ENCODE measurements around the gene SGPP2.

Gene SGPP2

DNA sequence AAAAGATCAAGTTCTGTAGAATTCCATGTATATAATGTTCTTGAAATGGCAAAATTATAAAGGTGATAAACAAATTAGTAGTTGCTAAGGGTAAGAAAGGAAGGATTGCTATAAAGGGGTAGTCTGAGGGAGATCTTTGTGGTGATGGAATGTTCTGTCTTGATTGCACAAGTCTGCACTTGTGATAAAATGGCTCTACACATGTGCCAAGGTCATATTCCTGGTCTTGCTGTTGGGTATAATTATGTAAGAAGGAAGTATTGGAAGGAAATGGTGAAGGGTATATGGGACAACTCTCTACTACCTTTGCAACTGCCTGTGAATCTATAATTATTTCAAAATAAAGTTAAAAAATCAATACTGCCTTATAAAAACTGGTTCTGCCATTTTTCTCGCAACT, 15.3 kb downstream of the SGPP2 start:
- no peak overlapping the region for H3K4me3 ChIP-seq (ENCODE audit: severe bottlenecking)
- DNase-seq (ENCODE audit: low spot score) (no peak), ATAC-seq (ENCODE audit: low read depth) (no peak)
- H3K4me1 ChIP-seq (ENCODE audit: insufficient read depth, poor library complexity, severe bottlenecking): peaks cover 5% of the 10 kb centered on the region
- H3K27me3 ChIP-seq (ENCODE audit: insufficient read depth, poor library complexity, severe bottlenecking): no peaks in the 10 kb centered on the region
- TF ChIP-seq, protein P1, sequence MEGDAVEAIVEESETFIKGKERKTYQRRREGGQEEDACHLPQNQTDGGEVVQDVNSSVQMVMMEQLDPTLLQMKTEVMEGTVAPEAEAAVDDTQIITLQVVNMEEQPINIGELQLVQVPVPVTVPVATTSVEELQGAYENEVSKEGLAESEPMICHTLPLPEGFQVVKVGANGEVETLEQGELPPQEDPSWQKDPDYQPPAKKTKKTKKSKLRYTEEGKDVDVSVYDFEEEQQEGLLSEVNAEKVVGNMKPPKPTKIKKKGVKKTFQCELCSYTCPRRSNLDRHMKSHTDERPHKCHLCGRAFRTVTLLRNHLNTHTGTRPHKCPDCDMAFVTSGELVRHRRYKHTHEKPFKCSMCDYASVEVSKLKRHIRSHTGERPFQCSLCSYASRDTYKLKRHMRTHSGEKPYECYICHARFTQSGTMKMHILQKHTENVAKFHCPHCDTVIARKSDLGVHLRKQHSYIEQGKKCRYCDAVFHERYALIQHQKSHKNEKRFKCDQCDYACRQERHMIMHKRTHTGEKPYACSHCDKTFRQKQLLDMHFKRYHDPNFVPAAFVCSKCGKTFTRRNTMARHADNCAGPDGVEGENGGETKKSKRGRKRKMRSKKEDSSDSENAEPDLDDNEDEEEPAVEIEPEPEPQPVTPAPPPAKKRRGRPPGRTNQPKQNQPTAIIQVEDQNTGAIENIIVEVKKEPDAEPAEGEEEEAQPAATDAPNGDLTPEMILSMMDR (IDR thresholded peaks at IDR 0.05; ENCODE audit: poor library complexity, severe bottlenecking): no peak
- H3K9me3 ChIP-seq (ENCODE audit: severe bottlenecking): no peaks in the 10 kb centered on the region
- no peak overlapping the region for H3K27ac ChIP-seq (ENCODE audit: poor library complexity, severe bottlenecking)
- no peaks in the 10 kb centered on the region for H3K36me3 ChIP-seq (ENCODE audit: low read depth)

DNA sequence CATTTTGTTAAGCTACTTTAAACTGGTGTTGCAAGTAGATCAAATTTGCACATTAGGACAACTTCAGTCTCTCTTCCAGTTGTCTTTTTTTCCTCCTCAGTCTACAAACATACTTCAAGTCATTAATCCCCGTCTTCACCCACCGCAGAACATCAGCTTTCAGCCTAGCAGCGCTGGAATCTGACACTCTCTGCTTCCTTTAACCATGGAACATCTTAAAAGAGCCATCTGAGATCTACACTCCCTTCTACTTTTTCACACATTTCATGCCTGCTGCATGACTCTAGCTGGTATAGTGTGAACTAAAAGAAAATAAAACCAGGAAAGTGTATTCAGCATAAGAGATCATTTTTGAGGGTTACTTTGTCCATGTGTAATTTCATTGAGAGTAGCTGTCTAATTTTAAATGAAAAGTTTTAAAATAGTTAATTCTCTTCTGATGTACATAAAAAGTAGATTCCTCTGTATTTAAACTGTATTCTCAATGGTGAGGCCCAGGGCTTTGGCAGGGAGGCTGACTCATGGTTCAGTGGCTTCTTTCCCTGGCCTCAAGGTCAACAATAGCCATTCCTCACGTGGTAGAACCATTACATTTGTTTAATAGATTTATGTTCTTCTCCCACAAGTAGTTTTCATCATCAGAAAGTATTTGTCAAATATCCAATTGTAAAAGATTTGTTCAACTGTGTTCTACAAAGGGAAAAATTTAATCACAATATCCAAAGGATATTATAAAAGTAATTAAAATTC, 16.5 kb downstream of the SGPP2 start:
- no peaks in the 10 kb centered on the region for H3K36me3 ChIP-seq (ENCODE audit: low read depth)
- TF ChIP-seq, protein P1 (IDR thresholded peaks at IDR 0.05; ENCODE audit: poor library complexity, severe bottlenecking): no peak
- no peak overlapping the region for H3K4me3 ChIP-seq (ENCODE audit: severe bottlenecking)
- H3K27ac ChIP-seq (ENCODE audit: poor library complexity, severe bottlenecking): no peak overlapping the region
- H3K27me3 ChIP-seq (ENCODE audit: insufficient read depth, poor library complexity, severe bottlenecking): no peaks in the 10 kb centered on the region
- DNase-seq (ENCODE audit: low spot score): no peak
- H3K9me3 ChIP-seq (ENCODE audit: severe bottlenecking): no peaks in the 10 kb centered on the region
- peak; percentile 73 for ATAC-seq (ENCODE audit: low read depth)
- peaks cover 5% of the 10 kb centered on the region for H3K4me1 ChIP-seq (ENCODE audit: insufficient read depth, poor library complexity, severe bottlenecking)

DNA sequence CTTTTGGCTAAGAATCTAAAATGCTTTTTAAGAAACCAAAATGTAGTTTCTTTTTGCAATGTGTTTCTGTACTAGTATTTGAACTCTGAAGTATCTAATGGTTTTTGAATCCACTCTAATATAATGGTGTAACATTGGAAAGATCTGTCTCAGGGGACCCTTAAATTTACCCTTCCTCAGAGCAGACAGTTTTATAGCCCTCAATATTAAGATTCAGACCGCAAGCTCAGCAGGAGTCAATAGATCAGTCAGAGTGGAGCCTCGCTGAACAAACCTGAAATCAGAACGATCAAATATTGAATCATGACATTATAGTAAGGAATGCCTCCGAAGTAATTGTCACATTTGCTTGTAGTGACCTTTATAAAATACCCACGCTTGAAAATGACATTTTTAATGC, 18.3 kb downstream of the SGPP2 start:
- TF ChIP-seq, protein P1 (IDR thresholded peaks at IDR 0.05; ENCODE audit: poor library complexity, severe bottlenecking): no peak
- Histone ChIP-seq H3K27ac (ENCODE audit: poor library complexity, severe bottlenecking) (no peak overlapping the region), H3K27me3 (ENCODE audit: insufficient read depth, poor library complexity, severe bottlenecking) (no peaks in the 10 kb centered on the region), H3K36me3 (ENCODE audit: low read depth) (no peaks in the 10 kb centered on the region), H3K4me1 (ENCODE audit: insufficient read depth, poor library complexity, severe bottlenecking) (peaks cover 5% of the 10 kb centered on the region), H3K9me3 (ENCODE audit: severe bottlenecking) (no peaks in the 10 kb centered on the region), H3K4me3 (ENCODE audit: severe bottlenecking) (no peak overlapping the region)
- ATAC-seq (ENCODE audit: low read depth): no peak
- DNase-seq (ENCODE audit: low spot score): no peak

DNA sequence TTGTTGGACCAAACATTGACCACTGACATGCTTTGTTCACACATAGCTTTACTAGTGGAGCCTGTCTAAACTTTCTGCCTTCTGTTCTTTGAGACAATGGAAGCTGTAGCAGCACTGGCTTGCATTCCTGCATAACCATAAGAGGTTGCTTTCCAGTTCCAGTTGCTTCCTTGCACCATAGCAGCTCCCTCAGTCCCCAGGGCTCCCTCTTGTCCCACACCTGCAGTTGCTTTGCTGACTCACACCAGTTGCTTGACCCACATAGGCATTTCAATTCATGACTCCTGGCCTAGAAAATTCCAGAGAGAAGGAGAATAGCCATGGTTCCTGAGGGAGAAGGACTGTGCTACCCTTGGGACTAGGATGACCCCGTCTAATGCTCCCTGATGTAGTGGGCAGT, 20.9 kb downstream of the SGPP2 start:
- peaks cover 5% of the 10 kb centered on the region for H3K4me1 ChIP-seq (ENCODE audit: insufficient read depth, poor library complexity, severe bottlenecking)
- ATAC-seq (ENCODE audit: low read depth): no peak
- no peaks in the 10 kb centered on the region for H3K36me3 ChIP-seq (ENCODE audit: low read depth)
- DNase-seq (ENCODE audit: low spot score): no peak
- H3K9me3 ChIP-seq (ENCODE audit: severe bottlenecking): no peaks in the 10 kb centered on the region
- H3K4me3 ChIP-seq (ENCODE audit: severe bottlenecking): no peak overlapping the region
- no peak overlapping the region for H3K27ac ChIP-seq (ENCODE audit: poor library complexity, severe bottlenecking)
- H3K27me3 ChIP-seq (ENCODE audit: insufficient read depth, poor library complexity, severe bottlenecking): no peaks in the 10 kb centered on the region
- TF ChIP-seq, protein P1 (IDR thresholded peaks at IDR 0.05; ENCODE audit: poor library complexity, severe bottlenecking): no peak

DNA sequence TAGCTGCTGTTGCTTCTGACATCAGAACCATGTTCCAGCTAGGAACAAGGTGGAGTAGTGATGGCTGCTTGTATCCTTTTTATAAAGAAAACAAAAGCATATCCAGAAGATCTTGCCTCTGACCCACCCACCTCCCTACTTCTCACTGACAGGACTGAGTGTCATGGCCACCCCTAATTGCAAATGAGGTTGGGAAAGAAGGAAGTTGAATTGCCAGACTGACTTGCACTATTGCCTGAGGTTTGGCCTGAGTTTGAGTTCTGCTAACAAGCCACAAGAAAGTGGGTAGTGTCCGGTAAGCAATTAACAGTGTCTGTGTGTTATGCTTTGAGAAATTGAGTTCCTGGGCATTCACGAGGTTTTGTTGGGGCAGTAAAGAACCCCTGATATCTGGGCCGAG, 22.8 kb downstream of the SGPP2 start:
- Histone ChIP-seq H3K27ac (ENCODE audit: poor library complexity, severe bottlenecking) (no peak overlapping the region), H3K27me3 (ENCODE audit: insufficient read depth, poor library complexity, severe bottlenecking) (no peaks in the 10 kb centered on the region), H3K9me3 (ENCODE audit: severe bottlenecking) (no peaks in the 10 kb centered on the region), H3K4me1 (ENCODE audit: insufficient read depth, poor library complexity, severe bottlenecking) (no peaks in the 10 kb centered on the region), H3K4me3 (ENCODE audit: severe bottlenecking) (no peak overlapping the region), H3K36me3 (ENCODE audit: low read depth) (no peaks in the 10 kb centered on the region)
- TF ChIP-seq, protein P1 (IDR thresholded peaks at IDR 0.05; ENCODE audit: poor library complexity, severe bottlenecking): no peak
- DNase-seq (ENCODE audit: low spot score) (no peak), ATAC-seq (ENCODE audit: low read depth) (no peak)
